Measurements from ENCODE around the gene ZMYND8.
A peak's percentile ranks its signal among the peaks of the same experiment; 100 is the strongest.
"Not testable (repeated sequence)": the region's sequence is repeated elsewhere in the genome, so short reads cannot be mapped to it uniquely, and the experiment has no call there.

ZMYND8 gene

GRCh38 chr20:47205577-47206123 lies 150.8 kb downstream of the ZMYND8 start:
- no peak for FAIRE-seq
- no peak for DNase-seq (ENCODE audit: insufficient read length, low spot score)
- TF ChIP-seq POLR2AphosphoS5 (IDR thresholded peaks at IDR 0.05; ENCODE audit: low read depth, low read length) (no peak), POLR2A (IDR thresholded peaks at IDR 0.05; ENCODE audit: low read depth, low read length) (no peak), TAF1 (IDR thresholded peaks at IDR 0.05; ENCODE audit: low read depth, low read length) (no peak), SPI1 (IDR thresholded peaks at IDR 0.05; ENCODE audit: low read depth, low read length) (no peak), PAX5 (IDR thresholded peaks at IDR 0.05; ENCODE audit: insufficient read depth, low read length, severe bottlenecking) (no peak)

- not testable (repeated sequence) for FAIRE-seq; DNase-seq (ENCODE audit: insufficient read length, low spot score)
Measured at GRCh38 chr20:47204850-47205122, 151.7 kb downstream of the ZMYND8 start.

- FAIRE-seq (no peak), DNase-seq (ENCODE audit: insufficient read length, low spot score) (no peak)
- TF ChIP-seq TAF1 (IDR thresholded peaks at IDR 0.05; ENCODE audit: low read depth, low read length) (no peak), POLR2AphosphoS5 (IDR thresholded peaks at IDR 0.05; ENCODE audit: low read depth, low read length) (no peak), SPI1 (IDR thresholded peaks at IDR 0.05; ENCODE audit: low read depth, low read length) (no peak), PAX5 (IDR thresholded peaks at IDR 0.05; ENCODE audit: insufficient read depth, low read length, severe bottlenecking) (no peak), POU2F2 (IDR thresholded peaks at IDR 0.05; ENCODE audit: low read depth, low read length) (no peak), POLR2A (IDR thresholded peaks at IDR 0.05; ENCODE audit: low read depth, low read length) (no peak)
Measured at GRCh38 chr20:47204008-47204849, 152.3 kb downstream of the ZMYND8 start.

GRCh38 chr20:47202733-47203667 lies 153.5 kb downstream of the ZMYND8 start:
- FAIRE-seq, result no peak
- no peak for TF ChIP-seq POU2F2 (IDR thresholded peaks at IDR 0.05; ENCODE audit: low read depth, low read length)
- TF ChIP-seq TAF1 (IDR thresholded peaks at IDR 0.05; ENCODE audit: low read depth, low read length), result no peak
- TF ChIP-seq POLR2A (IDR thresholded peaks at IDR 0.05; ENCODE audit: low read depth, low read length), result no peak
- no peak for TF ChIP-seq POLR2AphosphoS5 (IDR thresholded peaks at IDR 0.05; ENCODE audit: low read depth, low read length)
- TF ChIP-seq PAX5 (IDR thresholded peaks at IDR 0.05; ENCODE audit: insufficient read depth, low read length, severe bottlenecking), result no peak
- TF ChIP-seq SPI1 (IDR thresholded peaks at IDR 0.05; ENCODE audit: low read depth, low read length), result no peak
- DNase-seq (ENCODE audit: insufficient read length, low spot score), result no peak

GRCh38 chr20:47201074-47201730 lies 155.3 kb downstream of the ZMYND8 start:
- DNase-seq (ENCODE audit: insufficient read length, low spot score), result no peak
- FAIRE-seq, result no peak
- TF ChIP-seq PAX5 (IDR thresholded peaks at IDR 0.05; ENCODE audit: insufficient read depth, low read length, severe bottlenecking), result no peak
- TF ChIP-seq POU2F2 (IDR thresholded peaks at IDR 0.05; ENCODE audit: low read depth, low read length), result no peak
- no peak for TF ChIP-seq SPI1 (IDR thresholded peaks at IDR 0.05; ENCODE audit: low read depth, low read length)
- TF ChIP-seq POLR2A (IDR thresholded peaks at IDR 0.05; ENCODE audit: low read depth, low read length), result no peak
- TF ChIP-seq POLR2AphosphoS5 (IDR thresholded peaks at IDR 0.05; ENCODE audit: low read depth, low read length), result no peak
- TF ChIP-seq TAF1 (IDR thresholded peaks at IDR 0.05; ENCODE audit: low read depth, low read length), result no peak

GRCh38 chr20:47198996-47199552 lies 157.4 kb downstream of the ZMYND8 start:
- TF ChIP-seq SPI1 (IDR thresholded peaks at IDR 0.05; ENCODE audit: low read depth, low read length) (no peak), TAF1 (IDR thresholded peaks at IDR 0.05; ENCODE audit: low read depth, low read length) (no peak), POU2F2 (IDR thresholded peaks at IDR 0.05; ENCODE audit: low read depth, low read length) (no peak), POLR2AphosphoS5 (IDR thresholded peaks at IDR 0.05; ENCODE audit: low read depth, low read length) (no peak), POLR2A (IDR thresholded peaks at IDR 0.05; ENCODE audit: low read depth, low read length) (no peak), PAX5 (IDR thresholded peaks at IDR 0.05; ENCODE audit: insufficient read depth, low read length, severe bottlenecking) (no peak)
- DNase-seq (ENCODE audit: insufficient read length, low spot score) (no peak), FAIRE-seq (no peak)

GRCh38 chr20:47198254-47198671 lies 158.2 kb downstream of the ZMYND8 start:
- DNase-seq (ENCODE audit: insufficient read length, low spot score), result no peak
- TF ChIP-seq TAF1 (IDR thresholded peaks at IDR 0.05; ENCODE audit: low read depth, low read length), result no peak
- TF ChIP-seq POLR2A (IDR thresholded peaks at IDR 0.05; ENCODE audit: low read depth, low read length), result no peak
- no peak for TF ChIP-seq POU2F2 (IDR thresholded peaks at IDR 0.05; ENCODE audit: low read depth, low read length)
- TF ChIP-seq PAX5 (IDR thresholded peaks at IDR 0.05; ENCODE audit: insufficient read depth, low read length, severe bottlenecking), result no peak
- no peak for TF ChIP-seq POLR2AphosphoS5 (IDR thresholded peaks at IDR 0.05; ENCODE audit: low read depth, low read length)
- TF ChIP-seq SPI1 (IDR thresholded peaks at IDR 0.05; ENCODE audit: low read depth, low read length), result no peak
- no peak for FAIRE-seq

GRCh38 chr20:47196091-47197081 lies 160.1 kb downstream of the ZMYND8 start:
- FAIRE-seq, result peak; percentile 70

More at GRCh38 chr20:47196091-47197081, 160.1 kb downstream of the ZMYND8 start:
- DNase-seq (ENCODE audit: insufficient read length, low spot score), result peak; percentile 74
- TF ChIP-seq POU2F2 (IDR thresholded peaks at IDR 0.05; ENCODE audit: low read depth, low read length) (no peak), POLR2A (IDR thresholded peaks at IDR 0.05; ENCODE audit: low read depth, low read length) (no peak), PAX5 (IDR thresholded peaks at IDR 0.05; ENCODE audit: insufficient read depth, low read length, severe bottlenecking) (no peak), POLR2AphosphoS5 (IDR thresholded peaks at IDR 0.05; ENCODE audit: low read depth, low read length) (no peak), TAF1 (IDR thresholded peaks at IDR 0.05; ENCODE audit: low read depth, low read length) (no peak), SPI1 (IDR thresholded peaks at IDR 0.05; ENCODE audit: low read depth, low read length) (no peak)
